Upper lobe of left lung (tissue), 6 donors: ENCODE measurements around the gene CARS2. TPM values are rescaled to one million over a fixed set of nuclear protein-coding genes. Genes with fewer than 3 reads are reported as not detected.

ENCODE experiments used
- ATAC-seq, 2 donors: fragments of 200-7000 bp; cut with Tn5 transposase; one replicate each; pipeline ENCODE4 v1.9.1; 2022; ENCODE audit warnings: mild to moderate bottlenecking in 2 of 2, moderate library complexity in 2 of 2; ENCODE audit not compliant: low FRiP score in 2 of 2
- DNase-seq, 2 donors: peaks; one replicate each; pipeline ENCODE4 v3.0.0-alpha.2; 2019 to 2020
- H3K27ac ChIP-seq, 4 donors: fragments of 200-600 bp; sonication (generic); one replicate each; pipeline ENCODE4 v1.5.1; 2016 to 2019
- H3K27me3 ChIP-seq, 4 donors: fragments of 200-600 bp; sonication (generic); one replicate each; pipeline ENCODE4 v1.5.1; 2017 to 2019
- H3K36me3 ChIP-seq, 4 donors: fragments of 200-600 bp; sonication (generic); one replicate each; pipeline ENCODE4 v1.5.1; 2016 to 2019
- H3K4me1 ChIP-seq, 4 donors: fragments of 200-600 bp; sonication (generic); one replicate each; pipeline ENCODE4 v1.5.1; 2018 to 2019
- H3K4me3 ChIP-seq, 4 donors: fragments of 200-600 bp; sonication (generic); one replicate each; pipeline ENCODE4 v1.5.1; 2017 to 2019; ENCODE audit warnings: mild to moderate bottlenecking in 2 of 4, moderate library complexity in 1 of 4
- H3K9me3 ChIP-seq, 4 donors: fragments of 200-600 bp; sonication (generic); one replicate each; pipeline ENCODE4 v1.5.1; 2018 to 2019
- EP300 ChIP-seq, 4 donors: sonication (generic); formaldehyde crosslinking; IDR thresholded peaks; one replicate each; pipeline ENCODE4 v1.5.1; 2017; ENCODE audit warnings: antibody characterized with exemption in 4 of 4, control low read depth in 2 of 4
- POLR2A ChIP-seq, 4 donors: fragments of 450-650 bp; IDR thresholded peaks; one replicate each; pipeline ENCODE4 v1.5.1; 2016 to 2017; ENCODE audit warnings: antibody characterized with exemption in 4 of 4, mild to moderate bottlenecking in 2 of 4
- POLR2AphosphoS5 ChIP-seq, 2 donors: sonication (generic); formaldehyde crosslinking; IDR thresholded peaks; one replicate each; pipeline ENCODE4 v1.5.1; 2017; ENCODE audit warnings: antibody characterized with exemption in 2 of 2
- WGBS, 2 donors: methylation state at CpG; one replicate each; pipeline ENCODE4 v1.1.5; 2017 to 2018; 5-methylcytosine and 5-hydroxymethylcytosine counted together
- total RNA-seq, 6 donors: library from RNA; depleted of rRNA in 4 of 6; stranded (reverse); fragments of >200 nt in 4 of 6; gene quantifications; one replicate each; pipeline versions ENCODE4 v1.1.0 to v1.2.1, GENCODE V29; 2016 to 2021
- TF ChIP-seq, protein P1 (sequence below), 6 experiments: fragments of 450-650 bp in 4 of 6; fragments of 200-600 bp in 2 of 6; sonication (generic) in 2 of 6; IDR thresholded peaks; one replicate each; pipeline ENCODE4 v1.5.1; 2016 to 2019; ENCODE audit warnings: antibody characterized with exemption in 6 of 6
- donor health status: DM: no; HTN: no; CAD: no; lungs with moderate emphysema.
- donor health status: DM: no; HTN: yes; CAD: no; lungs with severe emphysema.

Gene CARS2
- total RNA-seq, 6 donors from 2014 or later = 53.2 to 107 (median 63.0) TPM

DNA sequence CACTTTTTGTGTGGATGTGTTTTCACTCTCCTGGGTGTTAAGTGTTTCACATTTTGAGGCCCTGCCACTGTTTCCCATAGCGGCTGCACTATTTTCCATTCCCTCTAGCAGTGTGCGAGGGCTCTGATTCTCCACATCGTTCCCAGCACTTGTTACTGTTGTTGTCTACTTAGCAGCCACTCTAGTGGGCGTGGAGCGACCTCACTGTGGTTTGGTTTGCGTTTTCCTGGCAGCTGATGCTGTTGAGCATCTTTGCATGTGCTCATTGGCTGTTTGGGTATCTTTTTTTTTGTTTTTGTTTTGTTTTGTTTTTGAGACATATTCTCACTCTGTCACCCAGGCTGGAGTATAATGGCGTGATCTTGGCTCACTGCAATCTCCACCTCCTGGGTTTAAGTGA, 76.2 kb downstream of the CARS2 start:
- Histone ChIP-seq H3K4me1 (peaks cover 0 to 9% (median 0%) of the 10 kb centered on the region in 4 donors), H3K36me3 (peaks cover 9 to 55% (median 32%) of the 10 kb centered on the region in 4 donors), H3K27me3 (no peaks in the 10 kb centered on the region), H3K4me3 (no peak overlapping the region), H3K9me3 (no peaks in the 10 kb centered on the region), H3K27ac (no peak overlapping the region)
- ATAC-seq (no peak), DNase-seq (no peak)
- WGBS, 2 donors = 80 to 82% methylated on average over 7 of the region's 7 CpGs
- TF ChIP-seq EP300 (IDR thresholded peaks at IDR 0.05) (no peak), POLR2A (IDR thresholded peaks at IDR 0.05) (no peak), POLR2AphosphoS5 (IDR thresholded peaks at IDR 0.05) (no peak)
- TF ChIP-seq, protein P1, sequence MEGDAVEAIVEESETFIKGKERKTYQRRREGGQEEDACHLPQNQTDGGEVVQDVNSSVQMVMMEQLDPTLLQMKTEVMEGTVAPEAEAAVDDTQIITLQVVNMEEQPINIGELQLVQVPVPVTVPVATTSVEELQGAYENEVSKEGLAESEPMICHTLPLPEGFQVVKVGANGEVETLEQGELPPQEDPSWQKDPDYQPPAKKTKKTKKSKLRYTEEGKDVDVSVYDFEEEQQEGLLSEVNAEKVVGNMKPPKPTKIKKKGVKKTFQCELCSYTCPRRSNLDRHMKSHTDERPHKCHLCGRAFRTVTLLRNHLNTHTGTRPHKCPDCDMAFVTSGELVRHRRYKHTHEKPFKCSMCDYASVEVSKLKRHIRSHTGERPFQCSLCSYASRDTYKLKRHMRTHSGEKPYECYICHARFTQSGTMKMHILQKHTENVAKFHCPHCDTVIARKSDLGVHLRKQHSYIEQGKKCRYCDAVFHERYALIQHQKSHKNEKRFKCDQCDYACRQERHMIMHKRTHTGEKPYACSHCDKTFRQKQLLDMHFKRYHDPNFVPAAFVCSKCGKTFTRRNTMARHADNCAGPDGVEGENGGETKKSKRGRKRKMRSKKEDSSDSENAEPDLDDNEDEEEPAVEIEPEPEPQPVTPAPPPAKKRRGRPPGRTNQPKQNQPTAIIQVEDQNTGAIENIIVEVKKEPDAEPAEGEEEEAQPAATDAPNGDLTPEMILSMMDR (IDR thresholded peaks at IDR 0.05) = no peak

DNA sequence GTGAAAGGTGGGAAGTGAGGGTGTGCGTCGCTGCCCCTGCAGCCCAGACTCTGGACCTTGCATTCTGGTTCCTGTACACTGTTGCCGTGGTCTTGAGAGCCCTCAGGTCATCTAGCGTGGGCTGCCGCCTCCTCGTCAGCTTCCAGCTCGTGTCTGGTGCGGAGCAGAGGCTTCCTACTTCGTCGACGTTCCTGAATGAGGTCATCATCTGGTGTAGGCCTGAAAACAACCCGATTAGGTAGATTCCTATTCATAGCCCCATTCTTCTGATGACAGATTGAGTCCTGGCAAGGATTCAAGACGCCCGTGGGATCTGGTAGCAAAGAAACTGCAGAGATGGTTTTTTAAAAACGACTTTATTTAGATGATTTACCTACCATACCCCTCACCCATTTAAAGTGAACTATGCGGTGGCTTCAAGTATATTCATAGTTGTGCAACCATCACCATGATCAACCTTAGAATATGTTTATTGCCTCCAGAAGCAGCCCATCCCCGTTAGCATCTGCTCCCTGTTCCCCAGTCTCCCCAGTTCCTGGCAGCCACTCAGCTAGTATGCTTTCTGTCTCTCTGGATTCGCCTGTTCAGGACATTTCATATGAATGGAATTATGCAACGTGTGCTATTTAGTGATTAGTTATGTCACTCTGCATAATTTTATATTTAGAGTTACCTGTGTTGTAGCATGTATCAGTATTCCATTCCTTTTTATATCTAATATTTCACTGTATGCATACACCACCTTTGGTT, 76.8 kb downstream of the CARS2 start:
- DNase-seq = no peak
- Histone ChIP-seq H3K4me3 (no peak overlapping the region), H3K36me3 (peaks cover 8 to 56% (median 34%) of the 10 kb centered on the region in 4 donors), H3K27ac (no peak overlapping the region), H3K27me3 (no peaks in the 10 kb centered on the region), H3K4me1 (peaks cover 0 to 9% (median 0%) of the 10 kb centered on the region in 4 donors), H3K9me3 (no peaks in the 10 kb centered on the region)
- TF ChIP-seq EP300 (IDR thresholded peaks at IDR 0.05) (no peak), POLR2A (IDR thresholded peaks at IDR 0.05) (no peak), POLR2AphosphoS5 (IDR thresholded peaks at IDR 0.05) (no peak)
- TF ChIP-seq, protein P1 (IDR thresholded peaks at IDR 0.05) = no peak
- WGBS, 2 donors = 88 to 89% methylated on average over 10 to 19 of the region's 19 CpGs
- no peak for ATAC-seq

DNA sequence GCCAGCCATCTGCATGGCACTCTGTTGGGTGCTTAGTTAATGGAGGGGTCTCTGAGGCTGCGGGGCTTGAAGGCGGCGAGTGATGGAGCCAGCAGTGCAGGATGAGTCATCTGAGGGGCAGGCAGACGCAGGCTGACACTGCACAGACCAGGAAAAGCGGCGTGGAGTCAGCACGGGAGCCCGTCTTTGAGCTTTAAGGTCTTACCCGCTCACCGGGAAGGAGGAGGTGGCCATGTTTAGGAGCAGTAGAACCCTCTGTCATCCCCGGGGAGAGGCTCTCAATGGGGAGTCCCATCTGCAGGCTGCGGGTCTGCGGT, 77.5 kb downstream of the CARS2 start:
- H3K36me3 ChIP-seq = peaks cover 9 to 59% (median 35%) of the 10 kb centered on the region in 4 donors
- no peak overlapping the region for H3K4me3 ChIP-seq
- ATAC-seq (no peak), DNase-seq (no peak)
- H3K9me3 ChIP-seq = no peaks in the 10 kb centered on the region
- 93 to 96% methylated on average over 13 of the region's 13 CpGs for WGBS, 2 donors
- H3K27ac ChIP-seq = no peak overlapping the region
- H3K27me3 ChIP-seq = no peaks in the 10 kb centered on the region
- TF ChIP-seq EP300 (IDR thresholded peaks at IDR 0.05) (no peak), POLR2AphosphoS5 (IDR thresholded peaks at IDR 0.05) (no peak)
- TF ChIP-seq, protein P1 (IDR thresholded peaks at IDR 0.05) = no peak
- H3K4me1 ChIP-seq = peaks cover 0 to 9% (median 0%) of the 10 kb centered on the region in 4 donors

DNA sequence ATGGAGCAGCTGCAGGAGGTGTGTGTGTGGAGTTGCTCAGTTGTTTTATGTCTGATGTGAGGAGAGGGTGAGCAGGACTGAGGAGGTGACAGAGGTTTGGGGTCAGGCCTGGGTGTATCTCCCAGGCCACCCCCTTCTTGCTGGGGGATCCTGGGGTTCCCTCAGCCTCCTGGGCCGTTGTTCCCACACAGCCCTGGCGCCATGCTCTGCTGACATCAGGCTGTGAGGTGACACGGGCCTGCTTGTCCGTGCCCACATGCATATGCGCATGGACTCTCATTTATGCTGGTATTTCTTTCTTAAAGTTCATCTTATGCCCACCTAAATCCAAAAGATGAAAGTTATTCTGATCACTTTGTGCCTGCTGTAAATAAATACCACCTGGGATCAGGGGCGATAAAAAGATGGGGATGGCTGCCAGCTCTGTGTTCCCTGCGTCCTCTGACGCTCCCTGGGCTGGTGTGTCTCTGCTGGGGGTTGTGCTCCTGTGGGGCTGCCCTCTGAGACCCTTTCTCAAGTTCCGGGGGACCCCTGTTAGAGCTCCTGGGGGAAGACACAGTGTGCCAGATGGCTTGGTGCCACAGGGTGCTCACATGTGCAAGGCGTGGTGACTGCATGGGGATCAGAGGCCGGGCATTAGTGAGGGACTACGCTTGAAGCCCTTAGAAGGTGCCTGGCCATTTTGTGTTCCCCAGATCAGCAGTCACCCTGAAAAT, 78.0 kb downstream of the CARS2 start:
- Histone ChIP-seq H3K4me1 (peaks cover 0 to 9% (median 0%) of the 10 kb centered on the region in 4 donors), H3K36me3 (peaks cover 12 to 63% (median 38%) of the 10 kb centered on the region in 4 donors), H3K4me3 (no peak overlapping the region), H3K27ac (no peak overlapping the region), H3K27me3 (no peaks in the 10 kb centered on the region), H3K9me3 (no peaks in the 10 kb centered on the region)
- ATAC-seq = no peak
- no peak for DNase-seq
- 88 to 89% methylated on average over 7 to 12 of the region's 12 CpGs for WGBS, 2 donors
- TF ChIP-seq POLR2AphosphoS5 (IDR thresholded peaks at IDR 0.05) (no peak), POLR2A (IDR thresholded peaks at IDR 0.05) (no peak)
- TF ChIP-seq, protein P1 (IDR thresholded peaks at IDR 0.05) = no peak
